PFSK-1 (cell line): ENCODE measurements around the gene ZXDC.

Source experiments
- FOXP2 ChIP-seq: optimal IDR thresholded peaks from 2 replicates; pipeline ENCODE3; 2011; ENCODE audit warnings: borderline replicate concordance, control low read depth, inconsistent platforms; ENCODE audit not compliant: insufficient read depth; ENCODE audit errors: extremely low read length, extremely low read depth
- POLR2AphosphoS5 ChIP-seq: IDR thresholded peaks from 2 replicates; pipeline ENCODE4 v1.6.1; 2012; ENCODE audit warnings: low read depth, mild to moderate bottlenecking, control low read depth, low read length, moderate library complexity
- SIN3A ChIP-seq: IDR thresholded peaks from 2 replicates; pipeline ENCODE4 v1.6.1; 2012; ENCODE audit warnings: mild to moderate bottlenecking, low read length, moderate library complexity, borderline replicate concordance; ENCODE audit not compliant: insufficient read depth
- TAF1 ChIP-seq: IDR thresholded peaks from 2 replicates; pipeline ENCODE4 v1.6.1; 2012; ENCODE audit warnings: low read length, control low read depth, borderline replicate concordance; ENCODE audit not compliant: insufficient read depth
- TF ChIP-seq, protein P1 (sequence below), 2 experiments: IDR thresholded peaks; 2 replicates each; pipeline versions ENCODE4 v1.6.1 to v1.8.0; 2011 to 2012; ENCODE audit warnings: low read depth in 2 of 2, low read length in 2 of 2, control low read depth in 1 of 2, inconsistent platforms in 1 of 2, mild to moderate bottlenecking in 1 of 2, moderate library complexity in 1 of 2; ENCODE audit not compliant: insufficient read depth in 1 of 2

The ZXDC gene

GRCh38 chr3:126515066-126515706, 39.5 kb upstream of the ZXDC start:
- TF ChIP-seq FOXP2 (no peak), TAF1 (no peak), POLR2AphosphoS5 (no peak), SIN3A (no peak)
- TF ChIP-seq, protein P1, sequence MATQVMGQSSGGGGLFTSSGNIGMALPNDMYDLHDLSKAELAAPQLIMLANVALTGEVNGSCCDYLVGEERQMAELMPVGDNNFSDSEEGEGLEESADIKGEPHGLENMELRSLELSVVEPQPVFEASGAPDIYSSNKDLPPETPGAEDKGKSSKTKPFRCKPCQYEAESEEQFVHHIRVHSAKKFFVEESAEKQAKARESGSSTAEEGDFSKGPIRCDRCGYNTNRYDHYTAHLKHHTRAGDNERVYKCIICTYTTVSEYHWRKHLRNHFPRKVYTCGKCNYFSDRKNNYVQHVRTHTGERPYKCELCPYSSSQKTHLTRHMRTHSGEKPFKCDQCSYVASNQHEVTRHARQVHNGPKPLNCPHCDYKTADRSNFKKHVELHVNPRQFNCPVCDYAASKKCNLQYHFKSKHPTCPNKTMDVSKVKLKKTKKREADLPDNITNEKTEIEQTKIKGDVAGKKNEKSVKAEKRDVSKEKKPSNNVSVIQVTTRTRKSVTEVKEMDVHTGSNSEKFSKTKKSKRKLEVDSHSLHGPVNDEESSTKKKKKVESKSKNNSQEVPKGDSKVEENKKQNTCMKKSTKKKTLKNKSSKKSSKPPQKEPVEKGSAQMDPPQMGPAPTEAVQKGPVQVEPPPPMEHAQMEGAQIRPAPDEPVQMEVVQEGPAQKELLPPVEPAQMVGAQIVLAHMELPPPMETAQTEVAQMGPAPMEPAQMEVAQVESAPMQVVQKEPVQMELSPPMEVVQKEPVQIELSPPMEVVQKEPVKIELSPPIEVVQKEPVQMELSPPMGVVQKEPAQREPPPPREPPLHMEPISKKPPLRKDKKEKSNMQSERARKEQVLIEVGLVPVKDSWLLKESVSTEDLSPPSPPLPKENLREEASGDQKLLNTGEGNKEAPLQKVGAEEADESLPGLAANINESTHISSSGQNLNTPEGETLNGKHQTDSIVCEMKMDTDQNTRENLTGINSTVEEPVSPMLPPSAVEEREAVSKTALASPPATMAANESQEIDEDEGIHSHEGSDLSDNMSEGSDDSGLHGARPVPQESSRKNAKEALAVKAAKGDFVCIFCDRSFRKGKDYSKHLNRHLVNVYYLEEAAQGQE (IDR thresholded peaks at IDR 0.05; ENCODE audit: insufficient read depth in 1 of 2, low read depth in 2 of 2, low read length in 2 of 2) = no peak

DNA sequence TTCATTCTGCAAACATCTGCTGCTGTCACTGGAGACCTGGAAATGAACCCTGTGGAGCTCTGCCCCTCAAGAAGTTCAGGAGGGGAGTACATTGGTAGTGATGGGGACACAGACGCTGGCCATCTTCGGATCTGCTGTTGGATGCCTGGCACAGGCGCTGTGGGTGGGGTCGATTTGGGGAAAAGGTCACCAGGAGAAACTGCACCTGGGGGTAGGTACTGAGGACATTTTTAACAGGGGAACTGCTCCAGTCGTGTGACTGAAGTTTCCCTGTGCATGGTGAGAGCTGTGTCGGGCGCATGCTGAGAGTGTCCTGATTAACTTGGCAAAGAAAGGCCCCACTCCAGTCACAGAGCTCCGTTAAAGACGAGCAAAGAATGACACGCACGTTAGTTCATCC, 38.5 kb upstream of the ZXDC start:
- TF ChIP-seq SIN3A (no peak), TAF1 (no peak), POLR2AphosphoS5 (no peak), FOXP2 (no peak)
- TF ChIP-seq, protein P1 (IDR thresholded peaks at IDR 0.05; ENCODE audit: insufficient read depth in 1 of 2, low read depth in 2 of 2, low read length in 2 of 2) = no peak

- TF ChIP-seq TAF1 = no peak
- no peak for TF ChIP-seq POLR2AphosphoS5
- TF ChIP-seq FOXP2 = no peak
- TF ChIP-seq, protein P1 (IDR thresholded peaks at IDR 0.05; ENCODE audit: insufficient read depth in 1 of 2, low read depth in 2 of 2, low read length in 2 of 2) = no peak
- no peak for TF ChIP-seq SIN3A
Observed at GRCh38 chr3:126512916-126513650, 37.4 kb upstream of the ZXDC start.

GRCh38 chr3:126512026-126512425, 36.3 kb upstream of the ZXDC start:
- no peak for TF ChIP-seq FOXP2
- TF ChIP-seq POLR2AphosphoS5 = no peak
- no peak for TF ChIP-seq TAF1
- TF ChIP-seq SIN3A = no peak
- TF ChIP-seq, protein P1 (IDR thresholded peaks at IDR 0.05; ENCODE audit: insufficient read depth in 1 of 2, low read depth in 2 of 2, low read length in 2 of 2) = no peak
